Amniotic stem cell (primary cell): ENCODE results near the gene KDM2B.

ENCODE experiments used
- DNase-seq: peaks from one replicate; lab custom pipeline; 2025; lab: John Stamatoyannopoulos, UW

Gene KDM2B

DNA sequence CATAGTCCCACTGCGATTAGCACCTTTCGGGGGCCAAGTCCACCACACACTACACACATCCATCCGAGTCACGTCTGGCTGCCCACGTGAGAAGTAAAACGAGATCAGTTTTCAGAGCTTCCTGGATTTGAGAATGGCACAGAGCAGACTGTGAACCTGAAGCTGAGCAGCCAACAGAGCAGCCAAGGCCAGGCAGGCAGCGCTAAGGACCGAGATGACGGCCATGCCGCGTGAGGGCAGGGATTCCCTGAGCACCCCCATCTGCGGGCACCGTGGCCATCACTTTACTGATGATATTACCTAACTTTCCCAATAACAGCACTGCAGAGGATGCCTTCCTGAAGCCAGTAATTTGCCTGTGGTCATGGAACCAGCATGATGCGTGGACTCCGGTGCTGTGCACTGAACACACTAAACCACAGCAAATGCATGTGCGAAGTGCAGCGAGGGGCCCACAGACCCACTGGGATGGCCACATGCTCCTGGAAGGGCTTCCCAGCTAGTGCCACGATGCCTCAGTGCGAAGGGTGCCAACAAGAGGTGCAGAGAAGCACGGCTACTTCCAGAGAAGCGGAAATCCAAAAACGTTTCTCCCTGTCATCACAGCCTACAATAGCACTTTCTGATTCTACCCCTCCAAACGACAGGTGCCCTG is 124.9 kb downstream of the KDM2B start:
- DNase-seq, result no peak

DNA sequence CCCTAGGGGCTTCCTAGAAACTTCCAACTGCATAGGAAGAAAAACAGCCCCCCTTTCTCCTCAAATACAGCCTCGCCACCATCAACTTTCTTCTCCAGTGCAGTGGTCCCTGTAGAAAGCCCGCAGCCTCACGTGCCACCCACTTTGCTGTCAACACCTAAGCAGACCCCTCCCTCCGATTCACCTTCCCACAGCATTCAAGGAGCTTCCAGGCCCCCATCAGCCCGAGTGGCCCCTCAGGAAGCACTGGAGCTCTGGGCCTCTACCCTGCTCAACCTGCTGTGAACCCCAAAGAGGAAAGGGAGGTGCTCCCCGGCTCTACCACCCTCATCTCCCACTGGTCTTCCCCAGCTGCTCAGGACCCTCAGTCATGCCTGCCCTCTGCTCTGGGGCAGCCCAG is 125.9 kb downstream of the KDM2B start:
- no peak for DNase-seq

DNA sequence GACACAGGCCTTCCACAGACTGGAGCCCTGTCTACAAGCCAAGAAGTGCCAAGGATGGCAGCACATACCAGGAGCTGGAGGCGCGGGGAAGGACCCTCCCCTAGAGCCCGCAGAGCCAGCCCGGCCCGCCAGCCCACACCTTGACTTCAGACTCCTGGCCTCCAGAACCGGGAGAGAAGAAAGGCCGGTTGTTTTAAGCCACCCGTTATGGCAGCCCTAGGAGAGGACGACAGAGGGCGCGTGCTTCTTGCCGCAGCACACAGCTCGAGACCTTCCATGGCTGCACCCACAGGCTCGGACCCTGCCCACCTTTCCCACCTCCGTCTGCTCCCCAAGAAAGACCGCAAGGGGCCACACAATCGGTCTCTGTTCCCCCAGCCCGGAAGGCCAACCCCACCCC is 127.2 kb downstream of the KDM2B start:
- DNase-seq, result no peak

DNA sequence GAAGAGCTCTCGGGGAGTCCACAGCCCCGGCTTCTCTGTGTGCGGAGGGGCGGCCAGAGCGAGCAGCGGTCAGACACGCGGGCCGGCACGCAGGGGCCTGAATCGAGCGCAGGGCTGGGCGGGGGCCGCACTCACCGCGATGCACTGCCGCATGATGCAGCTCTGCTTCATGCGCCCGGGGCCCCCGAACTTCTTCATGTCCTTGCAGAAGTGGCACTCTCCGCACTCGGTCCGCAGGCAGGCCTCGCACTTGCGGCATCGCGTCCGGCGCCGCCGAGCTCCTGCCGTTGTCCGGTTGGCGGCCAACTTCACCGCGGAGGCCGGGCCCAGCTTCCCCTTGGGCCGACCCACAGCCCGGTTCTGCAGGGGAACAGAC is 127.8 kb downstream of the KDM2B start:
- no peak for DNase-seq

DNA sequence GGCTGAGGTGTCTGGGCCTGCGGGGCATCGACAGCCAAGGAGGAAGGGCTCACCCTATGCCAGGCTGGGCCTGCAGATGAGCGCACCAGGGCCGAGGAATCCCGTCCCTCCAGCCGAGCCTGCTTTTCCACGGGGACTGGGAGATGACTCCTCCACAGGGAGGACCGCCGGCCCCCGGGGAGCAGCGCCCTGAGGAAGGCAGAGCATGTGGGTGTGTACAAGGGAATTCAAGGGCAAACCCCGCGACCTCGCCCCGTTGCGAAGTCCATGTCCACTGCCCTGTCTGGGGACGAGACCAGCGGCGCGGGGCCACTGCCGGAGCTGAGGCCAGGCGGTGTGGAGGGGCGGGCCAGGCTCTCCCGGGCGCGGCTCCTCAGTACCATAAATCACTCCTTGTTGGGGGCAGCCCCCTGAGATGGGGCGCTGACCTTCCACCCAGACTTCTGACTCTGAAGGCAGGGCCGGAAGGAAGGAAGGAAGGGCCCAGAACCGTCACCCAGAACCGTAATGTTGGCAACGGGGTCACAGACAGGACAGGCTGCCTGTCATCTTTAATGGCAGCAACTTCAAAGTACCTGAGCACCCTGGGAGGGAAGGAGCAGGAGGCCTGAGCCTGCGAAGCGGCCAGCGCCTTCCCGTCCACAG is 128.4 kb downstream of the KDM2B start:
- DNase-seq, result no peak

DNA sequence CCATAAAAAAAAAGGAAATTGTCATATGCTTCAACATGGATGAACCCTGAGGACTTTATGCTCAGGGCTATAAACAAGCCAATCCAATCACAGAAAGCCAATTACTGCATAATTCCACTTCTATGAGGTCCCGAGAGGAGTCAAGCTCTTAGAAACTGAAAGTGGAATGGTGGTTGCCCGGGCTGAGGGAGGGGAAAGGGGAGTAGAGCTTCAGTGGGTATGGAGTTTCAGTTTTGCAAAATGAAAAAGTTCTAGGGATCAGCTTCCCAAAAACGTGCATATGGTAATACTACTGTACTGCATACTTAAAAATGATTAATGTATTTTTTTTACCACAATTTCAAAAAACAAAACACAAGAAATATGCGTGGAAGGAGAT is 128.9 kb downstream of the KDM2B start:
- DNase-seq, result no peak

DNA sequence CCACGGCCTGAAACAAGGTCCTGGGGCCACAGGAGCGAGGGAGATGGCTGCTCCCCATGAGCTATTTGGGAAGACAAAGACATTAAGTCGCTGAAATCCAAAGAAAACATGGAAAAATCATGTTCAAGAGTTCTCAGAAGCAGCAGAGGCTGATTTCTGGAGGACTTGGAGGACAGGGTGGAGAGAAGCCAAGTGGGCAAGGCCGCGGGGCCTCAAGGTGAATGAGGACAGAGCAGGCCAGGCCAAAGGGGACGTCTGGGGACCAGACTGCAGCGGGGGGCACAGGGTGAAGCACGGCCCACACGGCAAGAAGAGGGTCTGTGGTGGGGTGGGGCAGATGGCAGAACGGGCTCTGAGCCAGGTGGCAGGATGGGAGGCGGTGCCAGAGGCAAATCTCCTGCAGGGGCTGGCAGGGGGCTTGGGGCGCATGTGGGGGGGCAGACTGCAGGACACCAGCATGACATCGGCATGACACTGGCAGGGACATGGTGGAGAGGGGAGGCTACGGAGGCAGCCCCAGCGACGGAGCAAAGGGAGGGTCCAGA is 132.0 kb downstream of the KDM2B start:
- DNase-seq, result no peak

DNA sequence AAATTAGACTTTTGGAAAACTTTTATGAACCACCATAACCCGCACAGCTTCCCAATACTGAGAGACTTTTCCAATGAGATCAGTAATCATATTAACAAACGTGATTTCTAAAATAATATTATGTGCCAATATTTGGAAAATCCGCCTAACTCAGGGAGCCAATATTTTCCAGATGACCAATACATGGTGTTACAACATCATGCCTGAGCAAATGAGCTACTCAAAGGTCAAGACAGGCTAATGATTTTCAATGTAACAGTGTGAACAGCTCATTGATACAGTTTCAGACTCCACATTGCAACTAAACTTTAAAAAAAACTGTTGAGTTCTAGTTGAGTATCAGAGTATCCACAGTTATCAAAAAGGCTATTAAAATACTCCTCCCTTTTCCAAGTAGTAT is 134.1 kb downstream of the KDM2B start:
- DNase-seq, result no peak

DNA sequence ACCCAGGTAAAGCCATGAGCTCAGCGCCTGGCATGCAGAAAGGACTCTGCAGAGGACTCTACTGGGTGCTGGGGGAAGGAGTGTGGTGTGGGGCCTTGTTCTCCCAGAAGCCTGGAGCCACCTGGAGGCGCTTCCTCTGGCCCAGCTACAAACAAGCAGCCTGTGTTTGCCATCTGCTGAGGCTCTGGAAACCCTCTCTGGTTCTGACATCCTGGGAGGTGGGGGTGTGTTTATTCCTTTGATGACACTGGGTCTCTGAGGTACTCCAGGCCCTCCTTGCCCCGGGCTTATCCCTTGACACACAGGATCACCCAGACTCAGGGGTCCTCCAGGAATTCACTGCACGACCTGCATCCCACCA is 136.0 kb downstream of the KDM2B start:
- DNase-seq, result no peak

DNA sequence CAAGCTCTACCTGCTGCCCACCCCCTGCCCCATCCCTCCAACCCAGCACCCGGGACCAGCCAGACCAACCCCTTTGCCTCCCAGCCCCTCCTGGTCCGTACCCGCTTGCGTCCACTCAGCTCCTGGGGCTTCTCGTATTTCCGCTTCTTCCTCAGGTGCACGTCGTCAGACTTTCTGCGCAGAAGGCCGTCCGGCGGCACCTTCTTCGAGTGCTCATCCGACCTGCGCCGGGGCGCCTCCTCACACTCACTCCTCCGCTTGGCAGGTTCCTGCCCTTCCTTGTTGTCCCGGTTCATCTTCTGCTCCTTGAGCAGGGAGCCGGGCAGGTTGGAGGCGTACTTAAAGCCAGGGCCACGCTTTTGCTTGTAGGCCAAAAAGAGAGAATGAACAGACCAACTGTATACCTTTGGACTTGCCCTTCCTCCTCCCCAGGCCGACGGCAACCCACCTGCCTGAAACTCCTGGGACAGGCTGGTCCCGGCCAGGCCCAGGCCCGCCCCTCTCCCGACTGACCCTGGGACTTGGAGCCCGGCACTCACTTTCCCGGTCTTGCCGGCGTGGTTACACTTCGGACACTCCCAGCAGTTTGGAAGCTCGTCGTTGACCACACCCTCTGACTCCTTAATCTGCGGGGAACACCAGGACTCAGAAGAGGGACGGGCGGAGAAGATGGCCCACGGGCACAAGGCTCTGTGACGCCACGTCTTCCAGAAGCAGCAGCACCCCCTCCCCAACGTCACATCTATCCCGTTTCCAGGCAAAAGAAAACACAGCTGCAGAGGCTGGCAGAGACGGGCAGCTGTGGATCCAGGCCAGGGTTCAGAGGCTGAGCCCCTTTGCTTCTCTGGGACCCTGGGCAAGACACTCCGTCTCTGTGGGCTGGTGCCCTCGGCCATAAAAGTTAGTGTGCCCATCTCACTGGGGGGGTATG is 136.6 kb downstream of the KDM2B start:
- no peak for DNase-seq

DNA sequence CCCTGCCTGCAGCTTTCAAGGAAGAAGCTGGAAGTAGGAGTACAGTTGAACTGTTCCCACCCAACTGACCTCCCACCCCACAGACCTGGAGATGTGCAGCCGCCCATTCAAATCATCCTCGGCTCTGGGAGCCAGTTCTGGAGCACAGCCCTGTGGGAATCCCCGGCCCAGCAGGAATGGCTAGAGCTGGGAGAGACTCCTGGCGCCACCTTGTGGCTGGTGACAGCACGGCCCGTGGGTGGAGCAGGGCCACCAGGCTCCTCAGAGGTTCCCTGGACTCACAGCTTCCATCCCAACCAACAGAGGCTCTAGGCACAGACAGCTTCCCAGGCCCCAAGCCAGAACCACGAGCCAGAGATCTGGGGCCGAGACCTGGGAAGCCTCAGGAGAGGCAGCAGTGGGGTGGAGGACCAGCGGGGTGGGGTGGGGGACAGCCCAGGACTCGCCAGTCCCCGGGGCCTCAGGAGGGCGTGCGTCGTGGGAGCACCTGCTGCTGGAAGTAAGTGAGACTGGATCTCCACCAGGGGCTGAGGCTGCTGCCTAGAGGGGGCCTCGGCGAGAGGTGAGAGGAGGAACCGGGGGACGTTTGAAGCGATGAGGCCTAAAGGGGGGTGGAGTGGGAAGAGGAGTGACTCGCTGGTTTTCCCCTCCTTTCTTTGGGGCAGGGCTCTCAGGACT is 137.5 kb downstream of the KDM2B start:
- peak; percentile 39 for DNase-seq

DNA sequence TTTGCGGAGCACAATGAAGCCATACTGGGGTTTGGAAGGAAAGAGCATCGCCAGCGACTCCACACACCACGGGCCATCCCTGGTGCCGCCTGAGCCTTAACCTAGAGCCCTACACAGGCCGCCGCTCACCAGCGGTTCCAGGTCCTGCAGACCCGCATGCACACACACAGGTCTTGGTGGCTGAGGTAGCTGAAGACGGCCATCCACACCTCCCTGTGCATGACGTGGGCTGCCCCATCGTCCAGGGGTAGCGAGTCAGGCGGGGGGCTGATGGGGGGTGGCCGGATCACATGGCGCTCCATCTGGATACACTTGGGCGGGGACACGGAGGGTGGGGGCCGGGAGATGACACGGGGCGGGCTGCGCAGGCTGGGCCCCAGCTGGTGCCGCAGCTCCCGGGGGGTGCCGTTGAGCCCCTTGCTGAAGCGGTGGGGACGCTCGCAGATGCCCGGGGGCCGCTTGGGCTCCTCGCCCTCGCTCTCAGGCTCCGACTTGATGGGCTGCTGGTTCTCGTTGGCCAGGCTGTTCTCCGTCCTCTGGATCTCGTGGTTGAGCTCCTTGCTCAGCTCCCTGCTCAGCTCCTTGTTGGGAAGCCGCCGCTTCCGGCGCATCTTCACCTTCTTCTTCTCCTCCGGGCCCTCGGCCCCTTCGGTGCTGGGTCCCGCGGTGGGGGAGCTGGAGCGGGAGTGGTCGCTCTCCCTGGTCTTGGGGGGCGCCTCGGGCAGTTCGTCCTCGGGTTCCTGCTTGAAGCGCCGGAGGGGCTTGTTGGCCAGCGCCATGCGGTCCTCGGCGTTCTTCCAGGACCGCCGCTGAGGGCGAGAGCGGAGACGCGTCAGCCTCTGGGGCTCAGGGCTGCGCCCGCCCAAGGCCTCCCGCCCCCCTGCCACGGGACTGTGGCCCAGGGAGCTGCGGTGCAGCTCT is 138.5 kb downstream of the KDM2B start:
- DNase-seq, result no peak

DNA sequence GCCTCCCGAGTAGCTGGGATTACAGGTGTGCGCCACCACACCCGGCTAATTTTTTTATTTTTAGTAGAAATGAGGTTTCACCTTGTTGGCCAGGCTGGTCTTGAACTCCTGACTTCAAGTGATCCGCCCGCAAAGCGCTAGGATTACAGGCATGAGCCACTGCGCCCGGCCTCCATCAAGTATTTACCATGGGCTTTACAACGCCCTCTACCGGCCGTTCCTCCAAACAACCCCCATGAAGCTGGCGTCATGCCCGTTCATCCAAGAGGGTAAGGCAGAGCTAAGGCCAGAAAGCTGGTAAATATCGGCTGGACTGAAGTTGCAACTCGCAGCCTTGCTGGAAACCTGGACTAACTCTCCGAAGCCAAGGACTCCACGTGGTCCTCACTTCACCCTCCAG is 139.3 kb downstream of the KDM2B start:
- DNase-seq, result no peak

DNA sequence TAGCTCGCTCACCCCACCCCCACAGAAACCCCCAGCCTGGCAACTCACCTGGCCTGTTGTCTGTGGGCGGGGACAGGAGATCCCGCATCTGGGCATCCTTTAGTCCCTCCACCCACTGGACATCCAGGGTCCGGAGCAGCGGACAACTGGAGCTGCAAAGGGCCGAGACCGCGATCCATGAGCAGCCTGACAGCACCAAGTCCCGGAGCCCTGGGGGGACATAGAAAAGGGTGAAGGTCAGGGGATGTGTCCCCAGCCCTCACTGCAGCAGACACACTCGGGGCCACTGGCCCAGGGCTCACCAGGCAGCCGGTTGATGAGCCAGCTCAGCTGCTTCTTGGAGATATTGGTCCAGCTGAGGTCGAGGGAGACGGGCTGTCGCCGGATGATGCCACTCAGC is 140.1 kb downstream of the KDM2B start:
- DNase-seq, result no peak

DNA sequence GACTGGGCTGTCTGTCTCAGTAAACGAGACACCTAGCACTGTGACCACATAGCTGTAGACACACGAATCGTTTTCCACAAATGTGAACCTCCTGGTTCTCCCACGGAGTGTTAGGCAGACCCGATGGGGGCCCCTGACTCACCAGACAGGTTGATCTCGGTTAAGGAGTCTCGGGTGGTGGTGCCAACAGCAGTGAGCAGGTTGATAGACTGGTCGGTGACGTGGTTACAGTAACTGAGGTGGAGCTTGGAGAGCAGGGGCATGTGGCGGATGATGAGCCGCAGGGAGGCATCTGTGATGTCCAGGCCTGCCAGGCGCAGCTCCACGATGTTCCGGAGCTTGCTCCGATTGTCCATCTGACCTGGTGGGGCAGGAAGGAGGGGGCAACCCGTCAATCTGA is 141.1 kb downstream of the KDM2B start:
- no peak for DNase-seq

DNA sequence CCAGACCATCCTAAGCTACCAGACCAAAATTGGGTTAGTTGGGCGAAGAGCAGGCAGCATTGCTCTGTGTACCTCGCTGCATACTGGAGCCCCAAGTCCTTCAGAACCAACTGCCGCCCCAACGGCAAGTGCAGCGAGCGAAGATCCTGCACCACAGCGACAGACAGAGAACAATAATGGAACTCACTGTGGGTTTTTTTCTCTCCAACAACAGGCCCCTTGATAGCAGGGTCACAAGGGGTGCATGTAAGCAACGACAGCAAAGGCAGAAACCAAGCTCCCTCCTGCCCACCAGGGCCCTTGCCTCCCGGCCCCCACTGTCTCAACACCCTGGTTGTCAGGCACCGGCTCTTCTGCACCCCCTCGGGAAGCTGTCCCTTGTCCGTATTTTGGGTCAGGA is 141.9 kb downstream of the KDM2B start:
- no peak for DNase-seq

DNA sequence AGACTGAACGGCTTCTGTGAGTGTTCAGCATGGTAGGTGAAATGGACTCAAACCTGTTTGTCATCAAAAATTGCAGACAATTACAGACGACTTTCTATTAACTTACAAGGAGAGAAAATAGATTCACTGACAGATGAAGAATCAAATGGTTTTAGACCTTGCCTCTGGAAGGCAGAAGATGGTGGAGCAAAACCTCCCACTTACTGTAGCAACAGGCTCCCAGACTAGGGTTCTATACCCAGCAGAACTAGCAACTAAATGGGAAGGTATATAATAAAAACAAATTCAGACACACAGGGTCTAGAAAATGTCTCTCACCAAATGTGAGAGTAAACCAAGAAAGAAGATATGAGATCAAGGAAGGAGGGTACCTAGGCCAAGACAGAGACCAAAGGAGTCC is 144.1 kb downstream of the KDM2B start:
- no peak for DNase-seq

DNA sequence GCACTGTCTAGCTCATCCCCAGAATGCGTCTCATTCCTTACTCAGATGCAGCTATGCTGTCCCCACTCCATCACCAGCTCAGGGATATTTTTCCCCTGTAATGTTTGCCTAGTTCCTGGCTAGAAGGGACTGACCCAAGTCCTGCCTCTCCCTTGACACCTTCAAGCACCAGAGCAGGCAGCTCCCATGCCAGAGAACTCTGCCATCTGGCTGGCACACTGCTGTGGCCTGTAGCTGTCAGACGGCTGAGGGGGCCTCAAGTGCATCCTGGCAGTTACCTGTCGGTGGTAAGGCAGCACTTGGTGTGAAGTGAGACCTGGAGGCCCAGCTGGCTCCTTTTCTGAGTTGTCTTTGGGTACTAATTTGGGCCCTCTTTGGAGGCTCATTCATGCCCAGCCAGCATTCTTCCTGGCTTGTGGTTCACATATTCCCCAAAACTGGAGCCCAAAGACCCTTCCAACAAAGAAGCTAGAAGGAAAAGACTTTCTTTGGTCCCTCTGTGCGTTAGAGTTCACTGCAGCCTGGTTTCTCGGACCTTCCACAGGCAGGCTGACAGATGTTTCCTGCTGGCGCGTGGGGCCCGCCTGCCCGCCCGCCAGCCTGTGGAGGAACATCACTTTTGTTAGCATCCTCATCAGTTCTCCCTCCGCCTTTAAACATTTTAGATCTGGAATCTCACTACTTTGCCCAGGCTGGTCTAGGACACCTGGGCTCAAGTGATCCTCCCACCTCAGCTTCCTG is 147.9 kb downstream of the KDM2B start:
- no peak for DNase-seq

DNA sequence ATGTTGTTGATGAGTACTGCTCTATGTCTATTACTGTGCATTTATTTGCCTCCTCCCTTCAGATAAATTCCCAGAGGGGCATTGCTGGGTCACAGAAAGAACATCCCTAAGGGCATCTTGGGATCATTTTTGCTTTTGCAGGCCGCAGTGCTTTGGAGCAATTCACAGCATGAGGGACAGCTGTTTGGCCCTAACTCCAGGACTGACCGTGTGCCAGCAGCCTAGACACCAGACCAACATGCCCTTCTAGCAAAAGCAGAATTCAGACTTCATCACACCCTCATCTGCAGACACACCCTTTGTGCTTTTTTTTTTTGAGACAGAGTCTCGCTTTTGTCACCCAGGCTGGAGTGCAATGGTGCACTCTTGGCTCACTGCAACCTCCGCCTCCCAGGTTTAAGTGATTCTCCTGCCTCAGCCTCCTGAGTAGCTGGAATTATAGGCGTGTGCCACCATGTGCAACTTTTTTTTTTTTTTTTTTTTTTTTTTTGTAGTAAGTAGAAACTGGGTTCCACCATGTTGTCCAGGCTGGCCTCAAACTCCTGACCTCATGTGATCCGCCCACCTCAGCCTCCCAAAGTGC is 149.9 kb downstream of the KDM2B start:
- no peak for DNase-seq

DNA sequence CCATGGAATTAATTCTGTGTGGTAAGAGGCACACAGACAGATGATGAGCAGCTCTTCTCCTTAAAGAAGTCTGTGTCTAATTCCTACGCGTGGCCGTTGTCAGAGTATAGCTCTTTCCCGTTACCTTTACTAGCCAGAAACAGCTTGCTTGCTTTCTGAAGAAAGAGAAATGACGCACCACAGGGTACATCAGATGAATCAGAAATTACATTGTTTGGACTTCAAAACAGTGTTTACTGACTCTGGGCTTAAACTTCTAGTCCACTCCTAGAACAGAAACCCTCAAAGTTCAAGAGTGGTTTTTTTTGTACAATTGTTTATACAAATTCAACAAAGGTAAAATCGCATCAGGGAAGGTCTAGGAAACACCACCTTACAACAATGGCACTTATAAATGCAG is 151.9 kb downstream of the KDM2B start:
- DNase-seq, result no peak
